Measurements from ENCODE around the gene TRAPPC11.

The TRAPPC11 gene

GRCh38 chr4:183760326-183760725 lies 101.2 kb downstream of the TRAPPC11 start:
- ATAC-seq = no peak
- TF ChIP-seq ESRRG (CRISPR knock-in tag; IDR thresholded peaks at IDR 0.05) = no peak
- no peak for TF ChIP-seq GLIS3 (CRISPR knock-in tag; IDR thresholded peaks at IDR 0.05)
- TF ChIP-seq TSHZ2 (CRISPR knock-in tag; IDR thresholded peaks at IDR 0.05) = no peak
- no peak for TF ChIP-seq ISL1 (CRISPR knock-in tag; IDR thresholded peaks at IDR 0.05)
- TF ChIP-seq TOX (CRISPR knock-in tag; IDR thresholded peaks at IDR 0.05; ENCODE audit: borderline replicate concordance) = no peak
- no peak for TF ChIP-seq CSRNP3 (CRISPR knock-in tag; IDR thresholded peaks at IDR 0.05)
- no peak for TF ChIP-seq CSDC2 (CRISPR knock-in tag; IDR thresholded peaks at IDR 0.05)
- TF ChIP-seq CREB5 (CRISPR knock-in tag; IDR thresholded peaks at IDR 0.05; ENCODE audit: low read depth) = no peak
- TF ChIP-seq ZFP30 (CRISPR knock-in tag; IDR thresholded peaks at IDR 0.05) = no peak
- TF ChIP-seq ZFP3 (CRISPR knock-in tag; IDR thresholded peaks at IDR 0.05) = no peak
- no peak for TF ChIP-seq PPARA (CRISPR knock-in tag; IDR thresholded peaks at IDR 0.05; ENCODE audit: borderline replicate concordance)
- TF ChIP-seq TCF4 (CRISPR knock-in tag; IDR thresholded peaks at IDR 0.05; ENCODE audit: borderline replicate concordance) = no peak
- no peak for TF ChIP-seq ARNTL (CRISPR knock-in tag; IDR thresholded peaks at IDR 0.05; ENCODE audit: borderline replicate concordance, low read depth)
- TF ChIP-seq RARB (CRISPR knock-in tag; IDR thresholded peaks at IDR 0.05) = no peak
- no peak for TF ChIP-seq PATZ1 (CRISPR knock-in tag; IDR thresholded peaks at IDR 0.05; ENCODE audit: borderline replicate concordance)
- no peak for TF ChIP-seq POU6F1 (CRISPR knock-in tag; IDR thresholded peaks at IDR 0.05; ENCODE audit: borderline replicate concordance, low read depth)
- TF ChIP-seq ZNF565 (CRISPR knock-in tag; conservative IDR thresholded peaks at IDR 0.05; ENCODE audit: low read depth) = no peak
- no peak for TF ChIP-seq SNAI2 (CRISPR knock-in tag; IDR thresholded peaks at IDR 0.05)
- no peak for TF ChIP-seq ZNF70 (CRISPR knock-in tag; IDR thresholded peaks at IDR 0.05)
- no peak for TF ChIP-seq OSR1 (CRISPR knock-in tag; IDR thresholded peaks at IDR 0.05)

All from SK-N-SH treated with all-trans-retinoic acid at 6 μM for 48 hours (cell line).